Lower leg skin (tissue), 3 donors: ENCODE measurements around the gene TESMIN.

Experiments used
- POLR2A ChIP-seq, 2 donors: fragments of 450-650 bp; IDR thresholded peaks; one replicate each; pipeline ENCODE4 v1.6.1; 2016 to 2017; ENCODE audit warnings: antibody characterized with exemption in 2 of 2, mild to moderate bottlenecking in 1 of 2, moderate library complexity in 1 of 2
- TF ChIP-seq, protein P1 (sequence below), 3 donors: fragments of 450-650 bp; IDR thresholded peaks; one replicate each; pipeline ENCODE4 v1.5.1; 2016; ENCODE audit warnings: antibody characterized with exemption in 3 of 3, mild to moderate bottlenecking in 3 of 3, moderate library complexity in 2 of 3

GRCh38 chr11:68677432-68677831 lies 73.9 kb downstream of the TESMIN start:
- TF ChIP-seq, protein P1, sequence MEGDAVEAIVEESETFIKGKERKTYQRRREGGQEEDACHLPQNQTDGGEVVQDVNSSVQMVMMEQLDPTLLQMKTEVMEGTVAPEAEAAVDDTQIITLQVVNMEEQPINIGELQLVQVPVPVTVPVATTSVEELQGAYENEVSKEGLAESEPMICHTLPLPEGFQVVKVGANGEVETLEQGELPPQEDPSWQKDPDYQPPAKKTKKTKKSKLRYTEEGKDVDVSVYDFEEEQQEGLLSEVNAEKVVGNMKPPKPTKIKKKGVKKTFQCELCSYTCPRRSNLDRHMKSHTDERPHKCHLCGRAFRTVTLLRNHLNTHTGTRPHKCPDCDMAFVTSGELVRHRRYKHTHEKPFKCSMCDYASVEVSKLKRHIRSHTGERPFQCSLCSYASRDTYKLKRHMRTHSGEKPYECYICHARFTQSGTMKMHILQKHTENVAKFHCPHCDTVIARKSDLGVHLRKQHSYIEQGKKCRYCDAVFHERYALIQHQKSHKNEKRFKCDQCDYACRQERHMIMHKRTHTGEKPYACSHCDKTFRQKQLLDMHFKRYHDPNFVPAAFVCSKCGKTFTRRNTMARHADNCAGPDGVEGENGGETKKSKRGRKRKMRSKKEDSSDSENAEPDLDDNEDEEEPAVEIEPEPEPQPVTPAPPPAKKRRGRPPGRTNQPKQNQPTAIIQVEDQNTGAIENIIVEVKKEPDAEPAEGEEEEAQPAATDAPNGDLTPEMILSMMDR (IDR thresholded peaks at IDR 0.05), result no peak
- TF ChIP-seq POLR2A (IDR thresholded peaks at IDR 0.05), result no peak
